IMR-90 (cell line): ENCODE results near the gene NKX1-1. TPM values are rescaled to one million over a fixed set of nuclear protein-coding genes. Genes with fewer than 3 reads are reported as not detected.

Source experiments
- ATAC-seq: fragments of 200-7000 bp; cut with Tn5 transposase; 2 replicates; pipeline ENCODE4 v1.9.1; 2020; ENCODE audit warnings: low read depth, mild to moderate bottlenecking, moderate library complexity
- BruUV-seq: library from RNA; stranded (reverse); fragments of 400-500 nt; replicated peaks from 2 replicates; lab custom pipeline; 2021; lab: Mats Ljungman, UMichigan
- CTCF ChIA-PET: fragments of 300-600 bp; formaldehyde crosslinking; extraction: SDS; loops from one replicate; lab custom pipeline; 2021; ENCODE audit warnings: antibody characterized with exemption; lab: Yijun Ruan, JAX
- POLR2A ChIA-PET: fragments of 300-600 bp; sonication (Branson Sonifier 250); formaldehyde crosslinking; loops from one replicate; lab custom pipeline; 2022; ENCODE audit warnings: antibody characterized with exemption; ENCODE audit not compliant: unreplicated experiment; lab: Charles Lee
- DNase-seq: peaks from one replicate; pipeline ENCODE4 v3.0.0; 2013
- H2AFZ ChIP-seq: replicated peaks from 2 replicates; pipeline ENCODE3; 2013; ENCODE audit warnings: low read length, mild to moderate bottlenecking; ENCODE audit not compliant: poor library complexity
- H2AK5ac ChIP-seq: 2 replicates; pipeline ENCODE4 v1.6.1; 2013; ENCODE audit warnings: low read depth, low read length, inconsistent platforms
- H2AK9ac ChIP-seq: replicated peaks from 2 replicates; pipeline ENCODE3; 2013; ENCODE audit warnings: mild to moderate bottlenecking, low read depth, low read length, moderate library complexity; ENCODE audit not compliant: poor library complexity
- H2BK120ac ChIP-seq: 2 replicates; pipeline ENCODE4 v1.6.1; 2013; ENCODE audit warnings: low read depth, low read length, inconsistent platforms
- H2BK15ac ChIP-seq: 3 replicates; pipeline ENCODE4 v1.6.1; 2013; ENCODE audit warnings: low read depth, low read length, inconsistent platforms
- H2BK20ac ChIP-seq: 2 replicates; pipeline ENCODE4 v1.6.1; 2013; ENCODE audit warnings: low read depth, mild to moderate bottlenecking, inconsistent platforms, low read length, moderate library complexity
- H2BK5ac ChIP-seq: 2 replicates; pipeline ENCODE4 v1.6.1; 2013; ENCODE audit warnings: mild to moderate bottlenecking, low read depth, low read length, inconsistent platforms; ENCODE audit not compliant: poor library complexity, severe bottlenecking
- H3K14ac ChIP-seq: replicated peaks from 2 replicates; pipeline ENCODE4 v1.6.1; 2013; ENCODE audit warnings: low read depth, low read length, inconsistent platforms
- H3K18ac ChIP-seq: 2 replicates; pipeline ENCODE4 v1.6.1; 2013; ENCODE audit warnings: low read depth, low read length, control low read depth
- H3K23ac ChIP-seq: 2 replicates; pipeline ENCODE4 v1.6.1; 2013; ENCODE audit warnings: low read depth, low read length, inconsistent platforms
- H3K27ac ChIP-seq: 2 replicates; pipeline ENCODE4 v1.5.1; 2013; ENCODE audit warnings: mild to moderate bottlenecking, control low read depth, low read length; ENCODE audit not compliant: insufficient read depth
- H3K27me3 ChIP-seq: 2 replicates; pipeline ENCODE4 v1.6.1; 2013; ENCODE audit warnings: low read length; ENCODE audit not compliant: control insufficient read depth, insufficient read depth
- H3K36me3 ChIP-seq: 2 replicates; pipeline ENCODE4 v1.6.1; 2013; ENCODE audit warnings: low read length, mixed read lengths; ENCODE audit not compliant: control insufficient read depth, insufficient read depth
- H3K4ac ChIP-seq: 2 replicates; pipeline ENCODE4 v1.6.1; 2013; ENCODE audit warnings: low read depth, low read length, inconsistent platforms
- H3K4me1 ChIP-seq: 2 replicates; pipeline ENCODE4 v1.6.1; 2013; ENCODE audit warnings: low read length, mixed read lengths; ENCODE audit not compliant: control insufficient read depth, insufficient read depth
- H3K4me2 ChIP-seq: 2 replicates; pipeline ENCODE4 v1.6.1; 2013; ENCODE audit warnings: low read depth, mild to moderate bottlenecking, control low read depth, low read length, moderate library complexity
- H3K4me3 ChIP-seq: 2 replicates; pipeline ENCODE4 v1.5.1; 2013; ENCODE audit warnings: low read depth, mild to moderate bottlenecking, control low read depth, low read length, moderate library complexity; ENCODE audit not compliant: insufficient read depth
- H3K56ac ChIP-seq: 2 replicates; pipeline ENCODE4 v1.6.1; 2013; ENCODE audit warnings: low read length, inconsistent platforms; ENCODE audit not compliant: insufficient read depth; ENCODE audit errors: extremely low read depth
- H3K79me1 ChIP-seq, 2 experiments: 2 replicates each; pipeline ENCODE4 v1.6.1; 2013; ENCODE audit warnings: low read length in 2 of 2, inconsistent platforms in 1 of 2, low read depth in 1 of 2
- H3K9ac ChIP-seq: 2 replicates; pipeline ENCODE4 v1.6.1; 2013; ENCODE audit warnings: low read depth, low read length, control low read depth
- H3K9me1 ChIP-seq: 2 replicates; pipeline ENCODE4 v1.6.1; 2013; ENCODE audit warnings: low read length, inconsistent platforms; ENCODE audit not compliant: insufficient read depth
- H3K9me3 ChIP-seq: 2 replicates; pipeline ENCODE4 v1.6.1; 2013; ENCODE audit warnings: low read length; ENCODE audit not compliant: control insufficient read depth, insufficient read depth
- H4K20me1 ChIP-seq: 2 replicates; pipeline ENCODE4 v1.6.1; 2013; ENCODE audit warnings: low read length, inconsistent platforms; ENCODE audit not compliant: insufficient read depth
- H4K5ac ChIP-seq: 2 replicates; pipeline ENCODE4 v1.6.1; 2013; ENCODE audit warnings: mild to moderate bottlenecking, low read depth, low read length, control low read depth
- H4K8ac ChIP-seq, 2 experiments: 2 replicates each; pipeline ENCODE4 v1.6.1; 2013; ENCODE audit warnings: low read depth in 2 of 2, low read length in 2 of 2, control low read depth in 1 of 2, inconsistent platforms in 1 of 2
- H4K91ac ChIP-seq: 2 replicates; pipeline ENCODE4 v1.6.1; 2013; ENCODE audit warnings: low read depth, low read length, inconsistent platforms; ENCODE audit not compliant: insufficient read depth
- BHLHE40 ChIP-seq: fragments of 150-350 bp; IDR thresholded peaks from 2 replicates; pipeline ENCODE4 v1.6.1; 2016; ENCODE audit warnings: mild to moderate bottlenecking, low read depth, low read length
- CEBPB ChIP-seq: IDR thresholded peaks from 2 replicates; pipeline ENCODE4 v1.6.1; 2012; ENCODE audit warnings: low read depth, low read length, improper control_type of control experiment
- CHD1 ChIP-seq: IDR thresholded peaks from 2 replicates; pipeline ENCODE4 v1.6.1; 2012; ENCODE audit warnings: low read depth, low read length, improper control_type of control experiment
- CTCF ChIP-seq: conservative IDR thresholded peaks from 2 replicates; pipeline ENCODE4 v1.5.1; 2012; ENCODE audit warnings: mild to moderate bottlenecking, low read depth, low read length, improper control_type of control experiment
- FOS ChIP-seq: fragments of 150-350 bp; IDR thresholded peaks from 2 replicates; pipeline ENCODE4 v1.6.1; 2016; ENCODE audit warnings: low read depth, low read length
- MAFK ChIP-seq: IDR thresholded peaks from 2 replicates; pipeline ENCODE4 v1.6.1; 2012; ENCODE audit warnings: low read depth, low read length, improper control_type of control experiment
- MAZ ChIP-seq: IDR thresholded peaks from 2 replicates; pipeline ENCODE4 v1.6.1; 2012; ENCODE audit warnings: low read depth, mild to moderate bottlenecking, low read length, improper control_type of control experiment, moderate library complexity, borderline replicate concordance
- MXI1 ChIP-seq: IDR thresholded peaks from 2 replicates; pipeline ENCODE4 v1.6.1; 2012; ENCODE audit warnings: low read depth, mild to moderate bottlenecking, low read length, moderate library complexity, borderline replicate concordance
- NFE2L2 ChIP-seq: fragments of 150-350 bp; IDR thresholded peaks from 2 replicates; pipeline ENCODE4 v1.6.1; 2016; ENCODE audit warnings: low read depth, mild to moderate bottlenecking, low read length
- POLR2A ChIP-seq: IDR thresholded peaks from 2 replicates; pipeline ENCODE4 v1.6.1; 2012; ENCODE audit warnings: mild to moderate bottlenecking, low read depth, low read length
- RCOR1 ChIP-seq: IDR thresholded peaks from 2 replicates; pipeline ENCODE4 v1.6.1; 2012; ENCODE audit warnings: mild to moderate bottlenecking, low read length, improper control_type of control experiment; ENCODE audit not compliant: insufficient replicate concordance
- RFX5 ChIP-seq: IDR thresholded peaks from 2 replicates; pipeline ENCODE4 v1.8.0; 2012; ENCODE audit warnings: low read depth, mild to moderate bottlenecking, low read length, moderate library complexity
- SMC3 ChIP-seq: fragments of 150-350 bp; IDR thresholded peaks from 2 replicates; pipeline ENCODE4 v1.6.1; 2016; ENCODE audit warnings: low read depth, mild to moderate bottlenecking, antibody characterized with exemption, low read length, moderate library complexity
- USF2 ChIP-seq: fragments of 150-350 bp; IDR thresholded peaks from 2 replicates; pipeline ENCODE4 v1.6.1; 2017; ENCODE audit warnings: mild to moderate bottlenecking, antibody characterized with exemption, low read length, low read depth
- WGBS, 2 experiments: methylation state at CpG; one replicate each; pipeline versions ENCODE4 v1.1.5 to v1.1.7; 2013; ENCODE audit warnings: missing lambda C conversion rate in 2 of 2; ENCODE audit not compliant: insufficient read length in 1 of 2; ENCODE audit errors: extremely low coverage in 2 of 2; 5-methylcytosine and 5-hydroxymethylcytosine counted together
- dilution Hi-C: fragments of 300-500 bp; cut with HindIII; formaldehyde crosslinking; loops from one replicate; pipeline ENCODE4 v1.14.3; 2018; ENCODE audit warnings: low sequenced_read_pairs; ENCODE audit not compliant: unreplicated experiment
- in situ Hi-C: fragments of 300-500 bp; cut with MboI; formaldehyde crosslinking; loops from 3 replicates; pipeline ENCODE4 v1.14.3; 2019; ENCODE audit warnings: low sequenced_read_pairs, inconsistent platforms, mixed read lengths
- intact Hi-C: fragments of 100-400 bp; cut with micrococcal nuclease; formaldehyde crosslinking; loops from 2 replicates; pipeline ENCODE4 v1.10.0; 2022
- polyA plus RNA-seq, 3 experiments: library from polyadenylated mRNA; depleted of rRNA; stranded (reverse); fragments of >200 nt; gene quantifications; 2 replicates each; pipeline ENCODE4 v1.2.3, GENCODE V29; 2012; ENCODE audit warnings: low replicate concordance in 1 of 3
- total RNA-seq: library from RNA; depleted of rRNA; stranded (reverse); fragments of >200 nt; gene quantifications from 2 replicates; pipeline ENCODE4 v1.2.3, GENCODE V29; 2012

The NKX1-1 gene
- total and polyA plus RNA-seq, 2 of the 4 experiments (the other 2 are of a cell fraction): not detected

- TF ChIP-seq RCOR1: no peak
- no peak for TF ChIP-seq CEBPB
- no peak for TF ChIP-seq CHD1
- TF ChIP-seq FOS: no peak
- no peak for TF ChIP-seq MAFK
Observed at GRCh38 chr4:1364217-1364616, 42.0 kb downstream of the NKX1-1 start (continued).

GRCh38 chr4:1363513-1363912, 42.7 kb downstream of the NKX1-1 start:
- Histone ChIP-seq H2BK5ac (no peak overlapping the region), H3K9ac (no peak overlapping the region), H2AK9ac (no peak overlapping the region), H3K4me1 (0 out of 2 replicates have a peak, but pooled peaks cover 2% of the 10 kb centered on the region), H3K9me3 (no peaks in the 10 kb centered on the region), H2BK20ac (no peak overlapping the region), H4K5ac (no peak overlapping the region), H3K23ac (no peak overlapping the region), H3K4me2 (no peak overlapping the region), H2BK15ac (no peak overlapping the region), H2AK5ac (no peak overlapping the region), H3K36me3 (peaks cover 14% of the 10 kb centered on the region), H3K79me1 (no peaks in the 10 kb centered on the region; a peak in 1 of 4 replicates), H2BK120ac (no peak overlapping the region), H3K56ac (no peak overlapping the region), H3K14ac (no peak overlapping the region), H3K27me3 (no peaks in the 10 kb centered on the region), H3K9me1 (no peaks in the 10 kb centered on the region; the same call in 1 of the 2 replicates), H4K20me1 (no peaks in the 10 kb centered on the region), H3K27ac (no peak overlapping the region), H3K18ac (no peak overlapping the region), H4K8ac (no peak overlapping the region), H3K4me3 (no peak overlapping the region), H4K91ac (no peak overlapping the region), H2AFZ (no peak overlapping the region), H3K4ac (no peak overlapping the region)
- ChIA-PET CTCF (no interaction called here), POLR2A (no interaction called here)
- in situ Hi-C loops (no loop called here), dilution Hi-C loops (no loop called here), intact Hi-C loops (loop anchor here (10.0 kb wide), 1 partner anchor 361 kb away; the partner anchor contains the start of genes TACC3 and TMEM129)
- WGBS, 2 experiments: 80% methylated on average over 8 of the region's 11 CpGs; no CpG with 5 or more reads in 1 of the 2 experiments
- no TSS peak for BruUV-seq
- DNase-seq (no peak), ATAC-seq (no peak)
- TF ChIP-seq CTCF (no peak), USF2 (no peak), MAFK (no peak), BHLHE40 (no peak), FOS (no peak), CEBPB (no peak), CHD1 (no peak), RFX5 (no peak), SMC3 (no peak), MAZ (no peak), MXI1 (no peak), RCOR1 (no peak), POLR2A (no peak), NFE2L2 (no peak)
